HepG2 (cell line): ENCODE results near the gene ALKBH4. TPM values are rescaled to one million over a fixed set of nuclear protein-coding genes. Genes with fewer than 3 reads are reported as not detected.
"Not testable (repeated sequence)": the region's sequence is repeated elsewhere in the genome, so short reads cannot be mapped to it uniquely, and the experiment has no call there.

Source experiments
- ATAC-seq: fragments of 200-7000 bp; cut with Tn5 transposase; 3 replicates; pipeline ENCODE4 v1.9.1; 2020; ENCODE audit warnings: mild to moderate bottlenecking, moderate library complexity
- BruUV-seq: library from RNA; stranded (reverse); fragments of 400-500 nt; replicated peaks from 2 replicates; lab custom pipeline; 2021; lab: Mats Ljungman, UMichigan
- CTCF ChIA-PET: fragments of 300-600 bp; formaldehyde crosslinking; extraction: SDS; loops from one replicate; lab custom pipeline; 2021; ENCODE audit warnings: low total read pairs, inconsistent platforms, low intra/inter-chr PET ratio; lab: Yijun Ruan, JAX
- POLR2A ChIA-PET: fragments of 350-600 bp; sonication (Branson Sonifier 250); formaldehyde crosslinking; loops from one replicate; lab custom pipeline; 2020; ENCODE audit warnings: antibody characterized with exemption, inconsistent platforms; lab: Yijun Ruan, JAX
- DNase-seq: peaks from one replicate; pipeline ENCODE4 v3.0.0-alpha.2; 2015; ENCODE audit warnings: low spot score
- FAIRE-seq: peaks from 3 replicates; lab custom pipeline; 2011; peaks lifted over from hg19 to GRCh38; lab: Jason Lieb, UNC
- H2AFZ ChIP-seq: one replicate; pipeline ENCODE4 v1.6.1; 2011; ENCODE audit warnings: low read length, inconsistent platforms
- H3K27ac ChIP-seq: fragments of 300-600 bp; 3 replicates; pipeline ENCODE4 v1.8.0; 2011; ENCODE audit warnings: mixed run types, mild to moderate bottlenecking, mixed read lengths, low read length, inconsistent platforms; ENCODE audit not compliant: insufficient read depth; ENCODE audit errors: extremely low read length
- H3K27me3 ChIP-seq, 2 experiments: fragments of 200-600 bp in 1 of 2; 2 replicates in 1 of 2; 3 replicates in 1 of 2; pipeline versions ENCODE4 v1.6.0 to v1.8.0; 2011; ENCODE audit warnings: low read length in 2 of 2, mild to moderate bottlenecking in 2 of 2, moderate library complexity in 2 of 2, inconsistent platforms in 1 of 2; ENCODE audit not compliant: insufficient read depth in 2 of 2, control insufficient read depth in 1 of 2
- H3K36me3 ChIP-seq, 2 experiments: fragments of 200-600 bp in 1 of 2; replicated peaks in 1 of 2; 2 replicates in 1 of 2; 3 replicates in 1 of 2; pipeline versions ENCODE4 v1.5.1 to v1.8.0; 2011; ENCODE audit warnings: low read length in 2 of 2, inconsistent platforms in 1 of 2; ENCODE audit not compliant: insufficient read depth in 2 of 2, control insufficient read depth in 1 of 2
- H3K4me1 ChIP-seq: 2 replicates; pipeline ENCODE4 v1.5.1; 2012; ENCODE audit warnings: low read length, inconsistent platforms; ENCODE audit not compliant: insufficient read depth
- H3K4me2 ChIP-seq: 2 replicates; pipeline ENCODE4 v1.6.0; 2011; ENCODE audit warnings: low read depth, low read length, inconsistent platforms
- H3K4me3 ChIP-seq, 3 experiments: fragments of 200-600 bp in 1 of 3; sonication (generic), shearing (Covaris generic) in 1 of 3; replicated peaks in 1 of 3; 2 replicates each; pipeline ENCODE4 v1.5.1; 2011 to 2016; ENCODE audit warnings: low read length in 3 of 3, inconsistent platforms in 2 of 3, low read depth in 2 of 3, mild to moderate bottlenecking in 2 of 3, control low read depth in 1 of 3, mixed read lengths in 1 of 3; ENCODE audit not compliant: insufficient read depth in 1 of 3
- H3K79me2 ChIP-seq: one replicate; pipeline ENCODE4 v1.6.1; 2011; ENCODE audit warnings: low read length, inconsistent platforms; ENCODE audit not compliant: insufficient read depth
- H3K9ac ChIP-seq: 2 replicates; pipeline ENCODE4 v1.6.0; 2011; ENCODE audit warnings: mild to moderate bottlenecking, low read depth, low read length, inconsistent platforms; ENCODE audit not compliant: insufficient read depth
- H3K9me3 ChIP-seq: 2 replicates; pipeline ENCODE4 v1.5.1; 2012; ENCODE audit warnings: mild to moderate bottlenecking, low read length
- H4K20me1 ChIP-seq: 2 replicates; pipeline ENCODE4 v1.6.0; 2011; ENCODE audit warnings: inconsistent platforms, mild to moderate bottlenecking, low read length, moderate library complexity; ENCODE audit not compliant: insufficient read depth
- MYNN ChIP-seq: sonication (generic); formaldehyde crosslinking; IDR thresholded peaks from 2 replicates; pipeline ENCODE4 v1.4.0; 2020; ENCODE audit warnings: mild to moderate bottlenecking, low read depth, missing genetic modification reagents
- PHF20 ChIP-seq: sonication (generic); formaldehyde crosslinking; IDR thresholded peaks from 2 replicates; pipeline ENCODE4 v1.5.0; 2020; ENCODE audit warnings: mild to moderate bottlenecking, missing genetic modification reagents
- ZNF121 ChIP-seq: sonication (generic); formaldehyde crosslinking; IDR thresholded peaks from 2 replicates; pipeline ENCODE4 v1.5.0; 2020; ENCODE audit warnings: mild to moderate bottlenecking, missing genetic modification reagents
- ZNF512B ChIP-seq: sonication (generic); formaldehyde crosslinking; IDR thresholded peaks from 2 replicates; pipeline ENCODE4 v1.5.1; 2020; ENCODE audit warnings: missing genetic modification reagents, mild to moderate bottlenecking, borderline replicate concordance
- ZSCAN9 ChIP-seq: IDR thresholded peaks from 2 replicates; pipeline ENCODE4 v1.6.1; 2016; ENCODE audit warnings: borderline replicate concordance
- WGBS: methylation state at CpG from one replicate; pipeline ENCODE4 v1.1.6; 2017; ENCODE audit warnings: low lambda C conversion rate; 5-methylcytosine and 5-hydroxymethylcytosine counted together
- in situ Hi-C: cut with HindIII; loops from 2 replicates; pipeline ENCODE4 v1.10.0; 2017; ENCODE audit warnings: low pct_unique_long_range_greater_than_20kb; ENCODE audit not compliant: extremely low pct_ligation_motif_present
- intact Hi-C: fragments of 100-400 bp; cut with micrococcal nuclease; formaldehyde crosslinking; loops from one replicate; pipeline ENCODE4 v1.10.0; 2022; ENCODE audit not compliant: unreplicated experiment
- polyA plus RNA-seq, 8 experiments: library from polyadenylated mRNA; depleted of rRNA in 3 of 8; stranded (reverse) in 7 of 8; unstranded in 1 of 8; fragments of >200 nt; fragmentation: Illumina TruSeq in 4 of 8; extraction: Trizol in 4 of 8; gene quantifications; 2 replicates each; pipeline versions ENCODE4 v1.2.1 to v1.2.3, GENCODE V29; 2011 to 2016; ENCODE audit warnings: low read depth in 4 of 8, missing spikeins in 1 of 8, mixed read lengths in 1 of 8; ENCODE audit not compliant: insufficient read depth in 1 of 8
- total RNA-seq, 5 experiments: library from RNA; depleted of rRNA; stranded (reverse); fragments of >200 nt; fragmentation: Illumina TruSeq; extraction: Trizol; gene quantifications; 2 replicates each; pipeline ENCODE4 v1.2.3, GENCODE V29; 2016; ENCODE audit warnings: low read depth in 1 of 5

ALKBH4 gene
- total and polyA plus RNA-seq, 2 of the 13 experiments (the other 11 are each of a cell fraction or from before 2014, with no cell fraction given) = 2.6 to 8.8 TPM

GRCh38 chr7:102409340-102409739 is 55.3 kb downstream of the ALKBH4 start:
- peaks cover 16% of the 10 kb centered on the region; the same call in 1 of the 2 replicates for H4K20me1 ChIP-seq
- H2AFZ ChIP-seq = no peak overlapping the region
- FAIRE-seq (no peak), ATAC-seq (no peak), DNase-seq (no peak)
- no peaks in the 10 kb centered on the region for H3K79me2 ChIP-seq
- WGBS = 98% methylated on average over 4 of the region's 4 CpGs
- H3K4me1 ChIP-seq = peaks cover 2% of the 10 kb centered on the region; the same call in 1 of the 2 replicates
- intact Hi-C loops = no loop called here
- no peak for TF ChIP-seq MYNN (CRISPR knock-in tag)
- no peak for TF ChIP-seq ZNF512B
- 0 out of 2 replicates have a peak, but pooled peaks have one; percentile 22 for TF ChIP-seq ZNF121 (CRISPR knock-in tag)
- no peak for TF ChIP-seq ZSCAN9 (CRISPR knock-in tag)
- no peak for TF ChIP-seq PHF20 (CRISPR knock-in tag)
- no peak overlapping the region for H3K9ac ChIP-seq
- POLR2A ChIA-PET = no interaction called here
- in situ Hi-C loops = no loop called here
- no peaks in the 10 kb centered on the region for H3K9me3 ChIP-seq
- no peak overlapping the region for H3K4me2 ChIP-seq
- no TSS peak for BruUV-seq
- CTCF ChIA-PET = no interaction called here
- H3K36me3 ChIP-seq = peaks cover 31 to 83% of the 10 kb centered on the region in 2 experiments
- H3K4me3 ChIP-seq = no peak overlapping the region
- no peak overlapping the region for H3K27ac ChIP-seq
- H3K27me3 ChIP-seq = no peaks in the 10 kb centered on the region

- peaks cover 16% of the 10 kb centered on the region; the same call in 1 of the 2 replicates for H4K20me1 ChIP-seq
- H3K4me2 ChIP-seq, H3K27ac ChIP-seq, in situ Hi-C loops, CTCF ChIA-PET, H3K4me3 ChIP-seq, H3K4me1 ChIP-seq, H2AFZ ChIP-seq, H3K9ac ChIP-seq, FAIRE-seq, POLR2A ChIA-PET, H3K9me3 ChIP-seq, H3K27me3 ChIP-seq, DNase-seq, H3K79me2 ChIP-seq, BruUV-seq, ATAC-seq, intact Hi-C loops: not testable (repeated sequence)
- WGBS = 98% methylated on average over 6 of the region's 6 CpGs
- peaks cover 33 to 83% of the 10 kb centered on the region in 2 experiments for H3K36me3 ChIP-seq
Measured at GRCh38 chr7:102408530-102408929, 56.1 kb downstream of the ALKBH4 start.
